ENCODE data around the gene CUBN.

CUBN gene

DNA sequence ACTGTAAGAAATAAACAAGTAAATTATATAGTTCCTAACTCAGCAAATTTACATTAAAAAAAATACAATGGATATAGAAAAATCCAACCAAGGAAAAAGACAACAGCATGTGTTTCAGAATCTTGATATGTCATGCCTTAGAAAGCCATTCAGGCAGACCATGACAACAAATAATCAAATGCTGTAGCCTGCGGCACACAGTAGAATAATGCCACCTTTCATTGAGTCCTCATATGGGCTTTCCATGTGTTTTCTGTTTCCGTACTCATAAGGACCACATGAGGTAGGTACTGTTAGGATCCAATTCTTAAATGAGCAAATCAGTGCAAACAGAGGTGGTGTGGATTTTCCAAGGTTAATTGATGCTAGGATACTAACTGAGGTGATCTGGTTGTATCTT, 138.6 kb downstream of the CUBN start:
- DNase-seq (ENCODE audit: low spot score) = no peak

DNA sequence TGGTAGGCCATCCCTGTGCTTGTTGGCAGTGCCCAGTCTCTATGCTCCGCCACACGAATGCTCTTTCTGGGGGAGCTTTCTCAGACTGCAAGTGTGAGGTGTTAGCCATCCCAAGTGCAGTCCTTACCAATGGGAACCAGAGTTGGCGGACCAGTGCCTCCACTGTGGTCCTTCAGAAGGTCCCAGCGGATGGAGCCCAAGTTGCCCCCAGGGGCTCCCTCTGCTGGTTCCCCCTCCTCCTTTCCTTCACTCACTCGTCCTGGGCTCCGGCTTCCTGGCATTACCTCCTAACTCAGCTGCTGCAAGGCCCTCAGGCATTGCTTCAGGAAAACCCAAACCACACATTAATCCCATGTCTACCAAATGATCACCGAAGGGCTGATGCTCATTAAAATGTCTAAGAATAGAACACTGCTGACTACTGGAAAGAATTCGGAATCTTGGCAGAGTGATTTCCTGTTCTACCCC, 139.8 kb downstream of the CUBN start:
- no peak for DNase-seq (ENCODE audit: low spot score)

DNA sequence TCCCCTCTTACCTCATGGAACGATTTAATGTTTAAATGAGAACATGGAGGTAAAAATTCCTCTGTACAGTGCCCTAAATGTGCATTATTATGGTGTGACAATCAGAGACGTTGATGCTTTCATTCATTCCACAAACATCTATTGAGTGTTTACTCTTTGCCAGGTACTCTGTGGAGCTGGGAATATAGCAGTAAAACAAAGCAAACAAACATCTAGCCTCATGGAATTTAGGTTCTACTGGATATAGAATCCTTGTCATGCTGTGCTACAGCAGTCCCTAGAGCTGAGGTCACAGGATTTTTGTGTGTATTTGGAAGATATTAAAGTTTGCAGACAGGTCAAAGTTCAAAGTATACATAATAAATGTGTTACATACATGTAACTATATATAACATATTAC, 140.7 kb downstream of the CUBN start:
- no peak for DNase-seq (ENCODE audit: low spot score)

DNA sequence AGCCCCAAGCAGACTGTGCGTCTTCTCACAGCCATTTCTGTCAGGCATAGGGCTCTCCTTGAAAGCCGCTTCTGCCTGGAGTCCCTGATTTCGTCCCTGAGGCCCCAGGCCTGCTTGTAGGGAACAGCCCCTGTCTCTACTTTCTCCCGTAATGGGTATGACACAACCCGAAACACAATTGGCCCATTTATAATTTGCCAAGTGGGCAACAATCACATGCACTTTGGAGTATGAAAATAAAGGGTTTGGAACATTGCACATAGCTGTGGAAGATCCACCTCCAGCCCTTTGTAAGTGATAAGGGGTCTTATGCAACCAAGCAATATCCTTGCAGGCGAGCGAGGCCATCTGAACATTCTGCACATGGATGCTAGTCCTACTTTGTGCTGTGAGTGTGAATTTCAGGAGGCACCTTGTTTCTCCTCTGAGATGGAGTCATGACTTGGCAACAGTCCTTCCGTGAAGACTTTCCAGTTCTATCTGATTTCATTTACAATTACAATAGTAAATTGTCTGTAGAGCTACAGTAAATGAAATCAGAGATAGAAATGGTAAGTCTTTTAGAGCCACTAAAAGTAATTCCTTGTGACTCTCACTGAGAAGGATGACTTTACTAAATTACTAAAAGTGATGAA, 141.5 kb downstream of the CUBN start:
- no peak for DNase-seq (ENCODE audit: low spot score)

DNA sequence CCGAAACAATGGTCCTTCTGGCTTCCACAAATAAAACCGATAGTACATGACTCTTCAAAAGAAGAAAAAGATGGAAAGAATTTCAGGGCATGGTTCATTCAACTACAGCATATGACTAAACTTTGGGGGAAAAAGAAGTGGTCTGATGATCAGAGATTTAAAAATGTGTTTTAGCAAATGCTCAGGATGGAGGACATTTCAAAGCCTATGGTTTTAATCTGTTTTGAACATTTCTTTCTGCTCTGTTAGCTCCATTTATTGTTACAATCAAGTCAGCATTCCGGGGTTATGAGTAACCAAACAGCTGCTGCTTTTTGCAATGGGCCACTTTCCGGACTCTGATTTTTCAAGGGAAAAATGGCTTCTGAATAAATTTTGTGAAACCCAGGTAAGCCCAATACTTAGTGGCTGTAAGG, 142.4 kb downstream of the CUBN start:
- no peak for DNase-seq (ENCODE audit: low spot score)

DNA sequence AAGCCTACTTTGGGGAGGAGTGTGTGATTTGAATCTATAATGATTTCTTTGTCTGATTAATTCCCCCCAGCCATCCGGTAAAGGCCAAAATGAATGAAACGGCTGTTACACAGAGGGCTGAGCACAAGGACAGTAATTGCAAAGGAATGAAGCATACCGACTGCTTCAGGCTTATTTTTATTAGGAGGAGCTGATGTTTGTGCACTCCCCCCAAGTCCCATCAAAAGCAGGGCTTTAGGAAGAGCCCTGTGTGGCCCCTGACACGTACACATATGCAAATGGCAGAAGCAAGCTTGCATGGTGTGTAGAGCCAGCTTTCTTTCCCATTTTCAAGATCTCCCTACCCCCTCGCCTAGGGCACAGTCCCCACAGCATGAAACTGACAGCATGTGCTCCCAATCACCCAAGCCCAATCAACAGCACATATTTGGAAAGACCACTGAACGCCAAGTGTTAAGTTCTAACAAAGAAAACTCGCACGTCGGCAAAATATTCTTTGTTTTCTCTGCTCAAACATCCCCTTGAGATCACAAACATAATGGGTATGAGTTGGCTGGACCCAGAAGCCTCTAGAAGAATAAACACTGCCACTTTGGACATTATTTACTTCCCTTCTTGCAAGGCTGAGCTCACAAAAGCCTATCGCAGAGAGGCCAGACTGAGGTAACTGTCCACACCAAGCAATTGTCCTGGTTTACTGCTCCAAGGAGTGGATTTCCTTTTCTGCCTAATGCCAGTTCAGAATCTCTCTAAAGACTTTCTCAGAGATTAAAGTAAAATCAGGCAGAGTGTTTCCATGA, 143.0 kb downstream of the CUBN start:
- no peak for DNase-seq (ENCODE audit: low spot score)

DNA sequence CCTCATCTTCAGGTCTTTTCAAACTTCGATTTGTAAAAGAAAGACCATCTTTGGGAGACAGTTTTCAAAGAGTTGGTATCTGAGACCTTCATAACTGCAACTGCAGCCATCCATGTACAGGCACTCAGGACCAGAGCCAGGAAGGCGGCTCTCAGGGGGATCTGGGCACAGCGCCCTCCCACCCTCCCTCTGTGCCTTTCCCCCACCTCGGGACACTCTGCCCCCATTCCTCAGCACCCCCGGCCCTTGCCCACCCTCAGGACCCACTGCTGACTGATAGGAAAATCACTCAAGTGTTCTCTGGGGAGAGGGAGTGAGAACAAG, 143.6 kb downstream of the CUBN start:
- DNase-seq (ENCODE audit: low spot score) = no peak

DNA sequence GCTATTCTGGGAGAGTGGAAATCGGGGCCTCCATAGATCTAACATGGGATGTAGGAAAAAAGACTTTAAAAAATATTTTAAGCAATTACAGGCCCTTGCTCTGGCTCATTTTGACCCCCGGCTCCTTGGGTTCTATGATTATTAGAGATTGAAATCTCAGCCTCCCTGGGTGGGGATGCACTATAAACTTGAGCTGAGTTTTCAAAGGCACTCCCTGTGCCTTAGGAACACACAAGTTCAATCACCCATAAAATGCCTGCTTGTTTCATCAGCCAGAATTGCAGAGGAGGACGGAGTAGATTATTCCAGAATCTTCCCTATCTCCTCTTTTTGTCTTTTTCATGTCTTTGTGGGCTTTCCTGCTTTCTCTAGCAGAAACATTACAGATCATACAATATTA, 145.4 kb downstream of the CUBN start:
- DNase-seq (ENCODE audit: low spot score) = no peak

DNA sequence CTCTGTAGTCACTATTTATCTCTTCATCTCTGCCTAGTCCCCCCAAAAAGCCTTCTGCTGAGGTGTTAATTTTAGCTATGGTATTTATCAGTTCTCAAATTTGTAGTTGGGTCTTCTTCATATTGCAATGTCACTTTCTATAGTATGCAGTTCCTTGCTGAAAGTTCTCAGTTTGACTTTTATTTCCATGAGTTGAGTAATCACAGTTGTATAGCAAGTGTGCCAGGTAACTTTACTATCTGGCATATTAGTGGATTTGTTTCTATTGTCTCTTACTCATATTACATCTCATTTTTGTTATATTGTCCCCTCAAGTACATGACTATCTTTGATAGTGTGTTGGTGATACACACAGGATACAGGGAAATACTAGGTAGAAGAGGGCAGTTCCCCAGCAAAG, 152.8 kb downstream of the CUBN start:
- no peak for DNase-seq (ENCODE audit: low spot score)

DNA sequence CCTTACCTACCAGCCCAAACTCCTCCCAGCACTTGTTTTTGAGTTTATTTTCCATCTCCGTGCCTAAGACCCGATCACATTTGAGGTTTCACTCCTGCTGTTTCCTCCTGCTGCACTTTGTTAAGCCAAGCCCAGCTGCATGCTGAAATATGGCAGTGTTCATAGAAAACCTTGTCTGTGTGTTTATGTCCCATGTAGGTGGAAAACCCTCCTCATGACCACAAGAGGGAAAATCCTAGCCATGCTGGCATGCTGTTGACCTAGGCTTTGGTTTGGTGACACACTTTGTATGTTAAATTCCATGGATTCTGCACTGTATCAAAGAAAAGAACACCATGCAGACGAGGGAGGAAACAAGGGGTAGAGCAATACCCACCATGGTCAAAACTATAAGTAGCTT, 154.4 kb downstream of the CUBN start:
- DNase-seq (ENCODE audit: low spot score) = no peak

DNA sequence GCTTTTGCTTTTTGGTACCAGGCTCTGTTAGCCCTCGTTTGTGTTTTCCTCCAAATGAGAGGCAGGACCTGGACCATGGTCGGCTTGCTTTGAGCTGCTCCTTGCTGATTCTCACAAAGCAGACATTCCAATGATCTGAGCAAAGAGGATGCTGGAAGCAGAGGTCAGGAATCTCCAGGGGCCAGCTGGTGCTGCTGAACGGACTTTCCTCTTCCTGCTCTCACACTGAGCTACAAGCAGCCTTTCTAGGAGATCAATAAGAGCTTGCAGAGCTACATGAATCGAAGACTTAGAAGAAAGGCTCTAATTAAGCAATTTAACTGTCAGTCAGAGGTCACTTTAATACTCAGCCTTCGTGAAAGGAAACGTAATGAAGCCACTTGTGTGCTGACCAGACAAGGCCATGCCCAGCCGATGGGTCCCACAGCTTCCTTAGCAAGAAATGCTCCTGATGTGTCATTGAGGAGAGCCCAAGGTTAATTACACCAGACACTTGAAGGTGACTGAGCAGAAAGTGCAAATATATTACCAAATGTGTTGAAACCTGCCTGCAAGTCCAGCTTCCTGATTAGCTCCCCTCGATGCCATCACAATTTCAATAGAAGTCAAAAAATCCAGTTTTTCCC, 161.1 kb downstream of the CUBN start:
- peak; percentile 16 for DNase-seq (ENCODE audit: low spot score)

DNA sequence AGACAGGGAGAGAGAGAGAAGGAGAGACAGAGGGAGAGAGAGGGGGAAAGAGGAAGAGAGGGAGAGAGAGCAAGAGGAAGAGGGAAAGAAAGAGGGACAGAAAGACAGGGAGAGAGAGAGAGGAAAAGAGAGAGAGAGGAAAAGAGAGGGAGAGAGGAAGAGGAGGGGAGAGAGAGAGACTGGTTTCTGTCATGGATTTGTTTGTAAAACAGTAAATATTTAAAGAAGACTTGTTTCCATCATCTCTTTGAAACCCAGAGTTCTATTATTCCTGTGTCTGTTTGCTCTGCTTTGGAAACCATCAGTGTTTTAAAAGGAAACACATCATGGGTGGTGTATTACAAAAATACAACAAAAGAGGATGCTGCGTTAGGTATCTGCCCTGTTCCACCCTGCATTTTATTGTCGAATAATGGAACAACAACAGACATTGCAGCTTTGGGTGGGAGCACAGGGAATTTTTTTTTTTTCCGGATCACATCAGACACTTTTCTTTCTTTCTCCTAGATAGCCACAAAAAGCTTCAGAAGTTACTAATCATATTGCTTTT, 161.7 kb downstream of the CUBN start:
- DNase-seq (ENCODE audit: low spot score) = no peak

DNA sequence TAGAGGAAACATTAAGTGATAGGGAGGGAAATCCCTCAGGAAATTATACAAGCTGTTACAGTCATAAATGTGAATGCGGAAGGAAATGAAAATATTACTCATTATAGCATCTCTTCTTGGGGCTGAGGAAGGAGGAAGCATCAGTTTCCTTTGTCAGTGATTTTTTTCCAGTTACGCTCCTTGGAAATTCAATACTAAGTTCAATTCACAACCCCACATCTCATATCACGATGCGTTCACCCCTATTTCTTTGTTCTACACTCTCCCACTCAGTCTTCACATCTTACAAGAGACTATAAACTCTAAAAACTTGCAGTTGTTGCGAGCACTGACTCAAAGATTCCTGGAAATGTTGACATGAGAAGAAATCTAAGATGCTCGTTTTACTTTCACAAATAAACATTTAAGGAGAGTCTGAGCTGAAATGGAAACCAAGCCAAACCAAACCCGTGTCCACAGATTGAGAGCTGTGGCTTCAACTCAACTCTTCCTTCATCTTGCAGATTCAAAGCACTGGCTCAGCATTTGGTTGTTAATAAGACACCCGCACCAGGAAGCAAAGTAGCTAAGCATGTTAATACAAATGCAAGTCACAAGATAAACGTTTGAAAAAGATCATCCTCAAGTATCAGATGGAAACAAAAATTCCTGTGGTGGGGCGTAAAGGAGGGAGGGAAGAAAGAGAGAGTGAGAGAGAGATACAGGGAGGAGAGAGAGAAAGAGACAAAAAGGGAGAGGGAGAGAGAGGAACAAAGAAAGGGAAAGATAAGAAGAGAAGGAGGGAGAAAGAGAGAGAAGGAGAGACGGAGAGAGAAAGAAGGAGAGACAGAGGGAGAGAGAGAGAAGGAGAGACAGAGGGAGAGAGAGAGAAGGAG, 162.4 kb downstream of the CUBN start:
- DNase-seq (ENCODE audit: low spot score) = no peak

DNA sequence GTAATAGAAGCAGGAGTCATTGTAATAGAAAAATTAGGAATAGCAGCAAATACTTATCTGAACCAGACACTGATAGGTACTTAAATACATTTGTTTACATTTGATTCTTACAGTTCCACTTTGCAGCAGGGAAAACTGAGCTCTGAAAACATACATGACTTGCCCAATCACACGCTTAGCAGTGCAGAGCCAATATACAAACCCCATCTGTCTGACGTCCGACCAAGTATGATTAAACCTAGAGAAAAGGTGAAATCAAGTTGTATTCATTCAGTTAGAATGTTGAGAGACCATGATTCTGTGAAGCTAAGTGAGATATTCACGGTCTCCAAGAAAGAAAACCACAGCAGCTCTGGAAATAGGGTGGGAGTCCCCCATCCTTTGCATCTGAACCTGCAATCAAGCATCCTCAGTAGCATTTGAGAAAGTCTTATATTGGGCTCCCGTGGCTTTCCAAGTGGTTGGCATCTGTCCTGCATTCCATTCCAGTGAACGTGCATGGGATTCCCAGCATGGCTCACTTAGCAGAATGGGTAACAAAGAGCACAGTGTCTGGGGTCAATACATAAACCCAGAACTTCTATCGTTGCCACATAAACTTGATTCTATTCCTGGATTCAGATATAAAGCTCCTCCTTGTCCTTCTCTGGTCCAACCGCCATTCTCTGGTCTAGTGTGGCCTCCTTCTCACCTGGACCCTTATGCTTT, 163.7 kb downstream of the CUBN start:
- DNase-seq (ENCODE audit: low spot score) = no peak

DNA sequence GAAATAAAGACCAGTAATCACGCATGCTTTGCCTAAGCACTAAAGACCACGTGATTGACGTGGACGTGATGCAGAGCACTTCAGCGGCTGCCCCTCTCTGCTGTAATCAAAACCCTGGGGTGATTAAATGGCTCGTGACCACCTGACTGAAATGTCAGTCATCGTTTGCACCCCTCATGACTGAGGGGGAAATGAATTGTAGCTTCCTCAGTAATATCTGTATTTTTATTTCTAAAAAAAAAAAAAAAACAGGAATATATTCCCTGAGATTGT, 164.3 kb downstream of the CUBN start:
- no peak for DNase-seq (ENCODE audit: low spot score)

DNA sequence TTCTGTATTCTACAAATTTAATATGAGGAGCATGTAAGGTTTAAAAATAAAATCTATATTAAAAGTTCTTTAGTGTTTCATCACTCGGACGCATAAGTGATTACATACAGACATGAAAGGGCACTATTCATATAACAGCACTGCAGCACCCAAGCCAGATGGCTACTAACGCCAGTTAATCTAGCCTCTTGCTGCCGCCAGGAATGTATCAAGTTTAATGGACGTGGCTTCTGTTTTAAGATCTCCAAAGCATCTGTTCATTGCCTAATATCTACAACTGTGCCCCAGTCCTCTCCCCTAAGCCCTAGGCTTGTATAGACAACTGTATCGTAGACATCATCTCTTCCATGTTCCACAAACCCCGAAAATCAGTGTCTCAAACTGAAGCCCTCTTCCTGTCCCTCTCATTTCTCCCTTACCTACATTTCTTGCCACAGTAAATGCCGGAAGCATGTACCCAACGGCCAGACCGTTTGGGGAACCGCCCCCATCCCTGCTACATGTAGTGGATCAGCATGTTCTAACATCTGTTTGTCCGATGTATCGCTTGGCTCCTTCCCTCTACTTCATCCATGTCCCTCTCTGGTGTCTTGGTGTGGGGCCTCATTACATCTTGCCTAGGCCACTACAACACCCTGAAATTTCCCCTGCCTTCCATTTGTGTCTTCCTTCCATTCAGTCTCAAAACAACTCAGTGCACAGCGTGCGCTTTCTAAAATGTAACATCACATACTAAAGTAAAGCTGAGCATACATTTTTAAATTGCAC, 164.9 kb downstream of the CUBN start:
- peak; percentile 15 for DNase-seq (ENCODE audit: low spot score)

DNA sequence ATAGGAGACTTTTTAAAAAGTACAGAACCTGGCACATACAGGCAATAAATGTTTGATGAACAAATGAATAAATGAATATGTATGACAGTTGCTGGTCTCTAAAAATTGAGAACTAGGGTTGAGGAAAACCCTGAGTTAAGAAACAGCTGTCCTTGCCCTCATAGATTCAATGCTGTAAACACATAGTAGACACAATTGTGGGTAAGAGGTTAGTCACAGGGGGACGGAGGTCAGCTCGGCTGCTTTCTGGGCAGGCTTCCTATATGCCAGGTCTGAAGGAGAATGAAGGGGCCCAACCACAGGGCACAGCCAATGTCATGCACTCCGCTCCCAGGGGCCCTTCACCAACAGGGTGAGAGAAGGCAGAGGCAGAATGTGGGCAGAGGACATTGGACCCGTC, 169.1 kb downstream of the CUBN start:
- DNase-seq (ENCODE audit: low spot score) = no peak

DNA sequence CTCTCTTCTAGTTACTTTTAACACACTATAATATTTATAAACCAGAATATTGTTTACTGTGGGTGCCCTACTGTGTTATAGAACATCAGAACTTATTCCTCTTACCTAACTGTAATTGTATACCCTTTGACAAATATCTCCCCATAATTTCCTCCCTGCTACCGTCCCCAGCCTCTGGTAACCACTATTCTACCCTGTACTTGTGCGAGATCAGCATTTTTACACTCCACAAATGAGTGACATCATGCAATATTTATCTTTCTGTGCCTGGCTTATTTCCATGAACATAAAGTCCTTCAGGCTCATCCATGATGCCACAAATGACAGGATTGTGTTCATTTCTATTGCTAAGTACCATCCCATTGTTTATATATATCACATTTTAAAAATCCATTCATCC, 172.6 kb downstream of the CUBN start:
- DNase-seq (ENCODE audit: low spot score) = no peak

DNA sequence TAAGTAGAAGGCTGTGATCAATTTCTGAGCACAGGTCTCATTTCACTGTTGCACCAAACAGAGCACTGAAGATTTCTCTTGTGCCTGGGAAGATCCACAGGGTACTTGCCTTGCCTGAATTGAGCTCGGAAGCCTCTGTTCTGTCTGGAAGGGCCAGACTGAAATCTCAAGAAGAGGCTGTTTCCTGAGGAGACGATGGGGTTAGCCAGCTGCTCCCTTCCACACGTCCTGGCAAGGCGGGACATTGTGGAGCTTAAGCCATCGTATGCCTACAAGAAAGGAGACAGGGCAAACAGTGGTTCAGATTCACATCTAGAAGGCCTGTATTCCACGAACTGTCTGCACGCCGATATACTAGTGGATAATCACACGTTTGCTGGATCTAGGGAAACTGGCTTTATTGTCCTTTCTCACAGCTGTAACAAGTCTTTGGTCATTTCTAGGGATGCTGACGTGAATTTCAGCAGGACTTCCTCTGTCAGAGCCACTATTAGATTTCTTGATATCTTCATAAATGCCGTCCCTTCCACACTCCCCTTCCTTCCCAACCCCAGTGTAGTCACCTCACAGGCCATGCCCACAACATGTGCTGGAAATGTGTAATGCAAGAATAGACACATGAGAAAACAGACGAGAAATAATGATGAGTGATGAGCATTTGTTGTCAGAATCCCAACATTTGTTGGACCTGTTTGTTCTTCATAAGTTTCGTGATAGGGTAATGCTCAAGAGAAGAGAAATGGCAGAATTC, 175.2 kb downstream of the CUBN start:
- no peak for DNase-seq (ENCODE audit: low spot score)

DNA sequence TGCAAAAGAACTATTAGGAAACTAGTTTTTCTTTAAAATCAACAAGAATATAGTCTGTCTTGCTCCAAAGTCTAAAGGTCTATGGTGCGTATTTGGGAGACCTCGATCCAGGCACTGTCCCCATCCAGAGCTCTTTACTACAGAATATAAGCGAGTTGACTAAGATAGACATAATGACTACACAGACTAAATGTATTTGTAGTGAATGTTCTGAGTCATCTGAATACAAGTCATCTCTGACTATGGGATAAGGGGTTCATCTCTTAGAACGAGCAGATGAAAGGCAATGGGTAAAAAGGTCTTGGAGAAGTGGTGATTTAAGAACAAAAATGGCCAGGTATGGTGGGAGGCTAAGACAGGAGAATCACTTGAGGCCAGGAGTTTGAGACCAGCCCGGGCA, 176.3 kb downstream of the CUBN start:
- DNase-seq (ENCODE audit: low spot score) = no peak
